GM10248 (cell line): Measurements from ENCODE around the gene RASSF1.

Experiments
- CTCF ChIA-PET: fragments of 300-600 bp; sonication (Branson Sonifier 250); formaldehyde crosslinking; extraction: SDS; loops from one replicate; lab custom pipeline; 2021; ENCODE audit warnings: antibody characterized with exemption; lab: Yijun Ruan, JAX
- POLR2A ChIA-PET: fragments of 350-650 bp; sonication (Branson Sonifier 250); formaldehyde crosslinking; extraction: SDS; loops from one replicate; lab custom pipeline; 2020; ENCODE audit warnings: antibody characterized with exemption; lab: Yijun Ruan, JAX
- DNase-seq: peaks from one replicate; pipeline ENCODE4 v3.0.0; 2012; ENCODE audit errors: extremely low spot score
- TF ChIP-seq, protein P1 (sequence below): IDR thresholded peaks from 2 replicates; pipeline ENCODE4 v1.5.1; 2012; ENCODE audit warnings: mild to moderate bottlenecking, low read depth; ENCODE audit errors: extremely low read depth, missing control alignments, control extremely low read depth

RASSF1 gene

DNA sequence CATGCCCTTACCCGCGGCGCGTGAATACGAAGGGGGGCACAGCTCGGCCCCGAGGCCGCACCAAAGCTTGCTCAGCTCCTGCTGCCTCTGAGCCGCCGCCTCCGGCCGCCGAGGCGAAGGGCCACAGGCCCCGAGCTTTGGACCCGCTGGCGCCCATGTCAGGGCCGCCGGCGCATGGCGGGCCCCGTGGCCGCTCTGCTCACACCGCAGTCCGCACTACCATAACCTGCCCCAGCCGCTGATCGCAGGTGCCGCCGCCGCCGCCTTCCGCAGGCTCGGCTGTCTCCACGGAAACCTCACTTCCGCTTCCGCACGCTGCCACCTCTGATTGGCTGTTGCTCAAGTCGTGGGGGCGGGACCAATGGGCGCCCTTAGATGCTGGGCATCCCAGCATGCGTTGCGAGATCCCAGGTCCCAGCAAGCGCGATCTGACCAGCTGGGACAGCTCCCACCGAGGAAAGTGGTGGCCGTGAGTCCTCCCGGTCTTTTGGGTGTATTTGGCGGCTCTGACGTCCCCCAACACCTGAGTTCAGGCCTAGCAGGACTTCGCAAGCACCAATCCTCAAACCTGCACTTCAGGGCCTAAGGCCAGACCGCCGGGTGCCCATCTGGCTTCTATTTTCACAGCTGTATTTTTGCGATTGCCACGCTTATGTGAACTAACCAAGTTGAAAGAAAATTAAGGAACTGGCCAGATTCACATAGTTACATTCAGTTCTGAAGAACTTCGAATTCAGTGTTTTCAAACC, 12.5 kb downstream of the RASSF1 start, which contains the start of gene TUSC2:
TUSC2 (minus strand) TSS at position 281 of the 749 bp plus-strand sequence; CDS start at position 157, 124 bp downstream.
- ChIA-PET POLR2A (interaction anchor here (0.7 to 2.5 kb wide), 5 partner anchors 9 to 109 kb away, joined by 4 to 30 read pairs (median 5); partner anchors contain the start of genes CYB561D2 and NPRL2), CTCF (interaction anchor here (1.0 to 2.7 kb wide), 11 partner anchors 8 to 82 kb away, joined by 3 to 5 read pairs (median 3); no protein-coding TSS in a partner anchor)
- TF ChIP-seq, protein P1, sequence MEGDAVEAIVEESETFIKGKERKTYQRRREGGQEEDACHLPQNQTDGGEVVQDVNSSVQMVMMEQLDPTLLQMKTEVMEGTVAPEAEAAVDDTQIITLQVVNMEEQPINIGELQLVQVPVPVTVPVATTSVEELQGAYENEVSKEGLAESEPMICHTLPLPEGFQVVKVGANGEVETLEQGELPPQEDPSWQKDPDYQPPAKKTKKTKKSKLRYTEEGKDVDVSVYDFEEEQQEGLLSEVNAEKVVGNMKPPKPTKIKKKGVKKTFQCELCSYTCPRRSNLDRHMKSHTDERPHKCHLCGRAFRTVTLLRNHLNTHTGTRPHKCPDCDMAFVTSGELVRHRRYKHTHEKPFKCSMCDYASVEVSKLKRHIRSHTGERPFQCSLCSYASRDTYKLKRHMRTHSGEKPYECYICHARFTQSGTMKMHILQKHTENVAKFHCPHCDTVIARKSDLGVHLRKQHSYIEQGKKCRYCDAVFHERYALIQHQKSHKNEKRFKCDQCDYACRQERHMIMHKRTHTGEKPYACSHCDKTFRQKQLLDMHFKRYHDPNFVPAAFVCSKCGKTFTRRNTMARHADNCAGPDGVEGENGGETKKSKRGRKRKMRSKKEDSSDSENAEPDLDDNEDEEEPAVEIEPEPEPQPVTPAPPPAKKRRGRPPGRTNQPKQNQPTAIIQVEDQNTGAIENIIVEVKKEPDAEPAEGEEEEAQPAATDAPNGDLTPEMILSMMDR, result no peak
- peak; percentile 97 for DNase-seq

DNA sequence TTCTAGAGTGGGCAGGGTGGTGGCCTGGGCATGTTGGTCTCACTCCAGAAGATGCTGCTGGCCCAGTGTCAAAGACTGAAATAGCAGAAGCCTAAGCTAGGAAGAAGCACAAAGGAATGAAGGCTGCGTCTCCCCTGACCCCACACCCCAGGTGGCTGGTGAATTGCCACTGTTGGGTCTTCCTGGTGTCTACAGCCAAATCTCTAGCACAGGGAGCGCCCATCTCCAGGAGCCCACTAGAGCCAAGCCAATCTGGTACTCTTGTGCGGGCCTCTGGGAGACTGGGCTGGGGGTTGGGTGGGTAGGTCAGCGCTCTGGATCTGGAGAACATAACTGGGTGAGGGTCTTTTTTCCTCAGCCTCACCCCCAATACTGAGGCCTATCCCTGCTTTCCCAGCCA, 13.5 kb downstream of the RASSF1 start:
- ChIA-PET CTCF (interaction anchor here (1.1 to 1.4 kb wide), 5 partner anchors 8 to 81 kb away, joined by 3 to 5 read pairs (median 3); no protein-coding TSS in a partner anchor), POLR2A (interaction anchor here (1.2 to 2.5 kb wide), 3 partner anchors 10 to 92 kb away, joined by 4 to 30 read pairs (median 5); partner anchors contain the start of genes CYB561D2 and NPRL2)
- no peak for DNase-seq
- TF ChIP-seq, protein P1, result no peak

DNA sequence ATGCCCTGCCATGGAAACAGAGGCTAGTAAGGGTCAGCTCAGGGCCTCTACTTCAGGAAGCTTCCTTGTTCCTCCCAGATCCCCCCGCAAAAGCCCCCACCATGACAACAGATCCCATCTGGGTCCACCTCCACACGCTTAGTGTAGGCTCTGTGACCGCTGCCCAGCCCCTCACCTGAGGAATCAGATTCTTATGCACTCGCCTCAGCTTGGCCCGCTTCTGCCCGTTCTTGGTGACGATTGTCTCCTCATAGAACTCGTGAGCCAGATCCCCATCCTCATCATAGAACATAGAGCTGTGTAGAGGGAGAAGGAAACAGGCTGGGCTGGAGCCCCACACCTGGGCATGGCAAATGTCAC, 14.5 kb downstream of the RASSF1 start:
- no peak for DNase-seq
- POLR2A ChIA-PET, result interaction anchor here (0.6 kb wide), 1 partner anchor 63 kb away, joined by 5 read pairs; no protein-coding TSS in a partner anchor
- CTCF ChIA-PET, result interaction anchor here (1.0 to 3.9 kb wide), 3 partner anchors 10 to 48 kb away, joined by 3 to 23 read pairs (median 3); partner anchors contain the start of genes HYAL3, LSMEM2 and NAA80
- TF ChIP-seq, protein P1, result no peak

DNA sequence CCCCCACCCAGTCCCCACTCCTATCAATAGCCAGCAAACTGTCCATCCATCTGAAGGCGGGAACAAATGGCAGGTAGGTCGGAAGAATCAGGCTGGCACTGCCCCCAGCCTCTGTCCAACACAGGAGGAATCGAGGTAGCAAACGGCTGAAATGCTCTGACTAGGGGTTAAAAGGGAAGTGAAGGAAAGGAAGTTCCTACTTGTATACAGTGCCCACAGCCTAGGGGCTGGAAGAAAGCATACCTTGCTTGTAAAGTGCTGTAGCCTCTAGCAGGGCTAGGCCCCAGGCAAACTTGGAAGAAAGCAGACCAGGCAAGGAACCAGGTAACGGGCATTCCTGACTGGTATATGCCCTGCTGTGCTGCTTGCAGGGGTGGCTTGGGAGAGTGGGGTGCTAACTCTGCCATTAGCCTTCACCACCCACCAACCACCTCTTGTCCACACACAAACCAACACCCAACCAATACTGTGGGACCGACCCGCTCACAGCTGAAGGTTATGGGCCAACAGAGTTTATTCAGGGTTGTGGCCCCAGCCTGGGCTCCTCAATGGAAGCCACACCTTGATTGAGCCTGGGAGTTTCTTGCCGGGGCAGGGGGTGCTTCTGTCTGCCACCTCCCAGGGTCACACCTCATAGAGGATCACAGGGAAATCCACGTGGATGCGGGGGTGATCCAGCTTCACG, 15.0 kb downstream of the RASSF1 start:
- TF ChIP-seq, protein P1, result no peak
- DNase-seq, result no peak
- ChIA-PET CTCF (interaction anchor here (0.6 to 3.9 kb wide), 11 partner anchors 11 to 90 kb away, joined by 3 to 41 read pairs (median 5); partner anchors contain the start of genes GNAI2, HYAL3, LSMEM2 and NAA80), POLR2A (interaction anchor here (0.6 kb wide), 1 partner anchor 62 kb away, joined by 5 read pairs; no protein-coding TSS in a partner anchor)

DNA sequence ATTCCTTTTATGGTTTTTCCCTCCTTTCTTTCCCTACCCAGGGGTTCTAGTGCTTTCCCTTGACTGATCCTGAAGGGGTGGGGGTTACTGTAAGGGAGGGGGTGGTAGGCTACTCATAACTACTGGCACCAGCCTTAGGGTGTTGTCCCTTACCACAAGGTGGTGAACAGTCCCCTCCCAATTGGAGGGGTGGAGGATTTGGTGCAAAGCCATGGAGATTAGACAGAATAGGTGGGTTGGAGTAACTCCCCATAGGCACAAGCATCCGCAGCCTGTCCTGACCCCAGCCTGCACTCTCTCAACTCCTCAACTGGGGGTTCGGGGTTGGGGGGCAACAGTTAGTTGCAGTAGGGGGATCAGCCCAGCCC, 15.5 kb downstream of the RASSF1 start:
- CTCF ChIA-PET, result interaction anchor here (0.6 to 3.9 kb wide), 18 partner anchors 9 to 267 kb away, joined by 3 to 41 read pairs (median 4); partner anchors contain the start of genes GNAI2, HYAL3, NAA80 and RASSF1
- POLR2A ChIA-PET, result no interaction called here
- DNase-seq, result no peak
- TF ChIP-seq, protein P1, result no peak
